HepG2 (cell line): ENCODE data around the gene PMEPA1.

ENCODE experiments used
- CCAR2 ChIP-seq: fragments of 200-400 bp; formaldehyde crosslinking; optimal IDR thresholded peaks from 2 replicates; pipeline ENCODE3; 2018; ENCODE audit warnings: low read depth, mild to moderate bottlenecking, low read length, moderate library complexity
- CTCF ChIP-seq: sonication (generic); formaldehyde crosslinking; IDR thresholded peaks from 2 replicates; pipeline ENCODE4 v1.5.0; 2020; ENCODE audit warnings: mild to moderate bottlenecking, missing genetic modification reagents, moderate library complexity
- IKZF1 ChIP-seq: fragments of 450-650 bp; IDR thresholded peaks from 2 replicates; pipeline ENCODE4 v1.7.1; 2016
- NFE2L1 ChIP-seq: sonication (generic); formaldehyde crosslinking; IDR thresholded peaks from 2 replicates; pipeline ENCODE4 v1.4.0; 2020; ENCODE audit warnings: missing genetic modification reagents, mild to moderate bottlenecking, borderline replicate concordance
- PHF21A ChIP-seq: sonication (generic); formaldehyde crosslinking; IDR thresholded peaks from 2 replicates; pipeline ENCODE4 v1.5.0; 2020; ENCODE audit warnings: mild to moderate bottlenecking, missing genetic modification reagents
- RBAK ChIP-seq: sonication (generic); formaldehyde crosslinking; IDR thresholded peaks from 2 replicates; pipeline ENCODE4 v1.5.1; 2020; ENCODE audit warnings: mild to moderate bottlenecking, missing genetic modification reagents
- XRCC5 ChIP-seq: fragments of 200-400 bp; formaldehyde crosslinking; optimal IDR thresholded peaks from 2 replicates; pipeline ENCODE3; 2017; ENCODE audit warnings: mild to moderate bottlenecking, low read length
- ZBTB21 ChIP-seq: sonication (generic); formaldehyde crosslinking; IDR thresholded peaks from 2 replicates; pipeline ENCODE4 v1.4.0; 2020; ENCODE audit warnings: missing genetic modification reagents
- ZFP91 ChIP-seq: sonication (generic); formaldehyde crosslinking; IDR thresholded peaks from 2 replicates; pipeline ENCODE4 v1.9.0; 2022; ENCODE audit warnings: missing genetic modification reagents, mild to moderate bottlenecking, borderline replicate concordance
- ZNF143 ChIP-seq: sonication (generic); formaldehyde crosslinking; IDR thresholded peaks from 2 replicates; pipeline ENCODE4 v1.4.0; 2020; ENCODE audit warnings: missing genetic modification reagents
- ZNF24 ChIP-seq: fragments of 450-650 bp; IDR thresholded peaks from 2 replicates; pipeline ENCODE4 v1.6.1; 2017; ENCODE audit warnings: antibody characterized with exemption, mild to moderate bottlenecking
- ZNF317 ChIP-seq: sonication (generic); formaldehyde crosslinking; IDR thresholded peaks from 2 replicates; pipeline ENCODE4 v1.5.0; 2020; ENCODE audit warnings: mild to moderate bottlenecking, missing genetic modification reagents
- TF ChIP-seq, protein P1 (sequence below): sonication (generic); formaldehyde crosslinking; IDR thresholded peaks from 2 replicates; pipeline ENCODE4 v1.9.0; 2021; ENCODE audit warnings: mild to moderate bottlenecking, missing genetic modification reagents

- TF ChIP-seq ZNF317 (CRISPR knock-in tag) (no peak), CCAR2 (no peak), ZNF24 (no peak), IKZF1 (no peak), NFE2L1 (CRISPR knock-in tag) (no peak), ZNF143 (CRISPR knock-in tag) (no peak), ZFP91 (CRISPR knock-in tag) (no peak), RBAK (CRISPR knock-in tag) (no peak), PHF21A (CRISPR knock-in tag) (no peak), CTCF (CRISPR knock-in tag) (no peak), ZBTB21 (CRISPR knock-in tag) (no peak), XRCC5 (no peak)
- TF ChIP-seq, protein P1, sequence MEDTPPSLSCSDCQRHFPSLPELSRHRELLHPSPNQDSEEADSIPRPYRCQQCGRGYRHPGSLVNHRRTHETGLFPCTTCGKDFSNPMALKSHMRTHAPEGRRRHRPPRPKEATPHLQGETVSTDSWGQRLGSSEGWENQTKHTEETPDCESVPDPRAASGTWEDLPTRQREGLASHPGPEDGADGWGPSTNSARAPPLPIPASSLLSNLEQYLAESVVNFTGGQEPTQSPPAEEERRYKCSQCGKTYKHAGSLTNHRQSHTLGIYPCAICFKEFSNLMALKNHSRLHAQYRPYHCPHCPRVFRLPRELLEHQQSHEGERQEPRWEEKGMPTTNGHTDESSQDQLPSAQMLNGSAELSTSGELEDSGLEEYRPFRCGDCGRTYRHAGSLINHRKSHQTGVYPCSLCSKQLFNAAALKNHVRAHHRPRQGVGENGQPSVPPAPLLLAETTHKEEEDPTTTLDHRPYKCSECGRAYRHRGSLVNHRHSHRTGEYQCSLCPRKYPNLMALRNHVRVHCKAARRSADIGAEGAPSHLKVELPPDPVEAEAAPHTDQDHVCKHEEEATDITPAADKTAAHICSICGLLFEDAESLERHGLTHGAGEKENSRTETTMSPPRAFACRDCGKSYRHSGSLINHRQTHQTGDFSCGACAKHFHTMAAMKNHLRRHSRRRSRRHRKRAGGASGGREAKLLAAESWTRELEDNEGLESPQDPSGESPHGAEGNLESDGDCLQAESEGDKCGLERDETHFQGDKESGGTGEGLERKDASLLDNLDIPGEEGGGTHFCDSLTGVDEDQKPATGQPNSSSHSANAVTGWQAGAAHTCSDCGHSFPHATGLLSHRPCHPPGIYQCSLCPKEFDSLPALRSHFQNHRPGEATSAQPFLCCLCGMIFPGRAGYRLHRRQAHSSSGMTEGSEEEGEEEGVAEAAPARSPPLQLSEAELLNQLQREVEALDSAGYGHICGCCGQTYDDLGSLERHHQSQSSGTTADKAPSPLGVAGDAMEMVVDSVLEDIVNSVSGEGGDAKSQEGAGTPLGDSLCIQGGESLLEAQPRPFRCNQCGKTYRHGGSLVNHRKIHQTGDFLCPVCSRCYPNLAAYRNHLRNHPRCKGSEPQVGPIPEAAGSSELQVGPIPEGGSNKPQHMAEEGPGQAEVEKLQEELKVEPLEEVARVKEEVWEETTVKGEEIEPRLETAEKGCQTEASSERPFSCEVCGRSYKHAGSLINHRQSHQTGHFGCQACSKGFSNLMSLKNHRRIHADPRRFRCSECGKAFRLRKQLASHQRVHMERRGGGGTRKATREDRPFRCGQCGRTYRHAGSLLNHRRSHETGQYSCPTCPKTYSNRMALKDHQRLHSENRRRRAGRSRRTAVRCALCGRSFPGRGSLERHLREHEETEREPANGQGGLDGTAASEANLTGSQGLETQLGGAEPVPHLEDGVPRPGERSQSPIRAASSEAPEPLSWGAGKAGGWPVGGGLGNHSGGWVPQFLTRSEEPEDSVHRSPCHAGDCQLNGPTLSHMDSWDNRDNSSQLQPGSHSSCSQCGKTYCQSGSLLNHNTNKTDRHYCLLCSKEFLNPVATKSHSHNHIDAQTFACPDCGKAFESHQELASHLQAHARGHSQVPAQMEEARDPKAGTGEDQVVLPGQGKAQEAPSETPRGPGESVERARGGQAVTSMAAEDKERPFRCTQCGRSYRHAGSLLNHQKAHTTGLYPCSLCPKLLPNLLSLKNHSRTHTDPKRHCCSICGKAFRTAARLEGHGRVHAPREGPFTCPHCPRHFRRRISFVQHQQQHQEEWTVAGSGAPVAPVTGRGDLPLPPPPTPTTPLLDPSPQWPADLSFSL (CRISPR knock-in tag), result no peak
These were observed 17.4 kb downstream of the PMEPA1 start for GRCh38 chr20:57692393-57692792.
